Middle frontal gyrus (tissue), 1 donor: ENCODE measurements around the gene ST3GAL5.
A peak's percentile ranks its signal among the peaks of the same experiment; 100 is the strongest.
"Not testable (repeated sequence)": the region's sequence is repeated elsewhere in the genome, so short reads cannot be mapped to it uniquely, and the experiment has no call there.

Experiments used
- DNase-seq: peaks from one replicate; pipeline ENCODE4 v3.0.0-alpha.2; 2015; ENCODE audit warnings: low spot score; ENCODE audit errors: extremely low spot score

ST3GAL5 gene

DNA sequence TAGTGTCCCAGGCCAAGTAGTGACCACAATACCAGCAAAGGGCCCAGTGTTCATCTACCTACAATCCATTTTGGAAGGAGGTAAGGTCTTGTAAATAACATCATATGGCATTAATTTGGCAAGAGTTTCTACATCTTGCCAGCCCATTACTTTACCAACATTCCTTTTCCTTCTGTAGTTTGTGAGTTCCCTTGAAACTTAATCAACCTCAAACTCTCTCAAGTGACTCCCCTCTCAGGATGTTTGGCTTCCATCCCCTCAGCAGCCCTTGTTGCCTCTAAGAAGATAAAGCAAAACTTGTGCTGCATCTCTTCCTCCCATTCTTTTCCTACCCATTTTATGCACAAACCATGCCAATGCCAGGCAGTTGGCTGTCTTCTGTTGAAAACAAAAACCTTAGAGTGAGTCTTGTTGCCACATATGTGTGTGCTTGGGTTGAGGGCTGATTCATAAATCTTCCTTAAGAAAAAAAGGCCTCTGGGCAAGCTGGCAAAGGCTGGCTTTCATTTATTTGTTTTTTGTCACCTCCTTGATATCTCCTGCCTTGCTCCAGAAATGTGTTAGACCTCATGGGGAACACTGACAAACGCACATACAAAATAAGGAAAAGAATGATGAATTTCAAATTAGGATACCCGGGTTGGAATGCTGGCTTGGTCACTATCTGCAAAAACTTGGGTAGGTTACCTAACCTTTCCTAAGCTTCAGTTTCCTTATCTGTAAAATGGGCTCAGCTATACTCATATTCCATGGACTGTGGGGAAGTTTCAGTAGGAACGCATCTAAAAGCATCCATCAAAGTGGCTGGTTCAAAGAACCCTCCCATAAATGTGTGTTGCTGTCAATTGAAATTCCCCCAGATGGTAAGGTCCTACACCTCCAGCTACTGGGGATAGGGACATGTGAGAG, 29.4 kb upstream of the ST3GAL5 start:
- no peak for DNase-seq

DNA sequence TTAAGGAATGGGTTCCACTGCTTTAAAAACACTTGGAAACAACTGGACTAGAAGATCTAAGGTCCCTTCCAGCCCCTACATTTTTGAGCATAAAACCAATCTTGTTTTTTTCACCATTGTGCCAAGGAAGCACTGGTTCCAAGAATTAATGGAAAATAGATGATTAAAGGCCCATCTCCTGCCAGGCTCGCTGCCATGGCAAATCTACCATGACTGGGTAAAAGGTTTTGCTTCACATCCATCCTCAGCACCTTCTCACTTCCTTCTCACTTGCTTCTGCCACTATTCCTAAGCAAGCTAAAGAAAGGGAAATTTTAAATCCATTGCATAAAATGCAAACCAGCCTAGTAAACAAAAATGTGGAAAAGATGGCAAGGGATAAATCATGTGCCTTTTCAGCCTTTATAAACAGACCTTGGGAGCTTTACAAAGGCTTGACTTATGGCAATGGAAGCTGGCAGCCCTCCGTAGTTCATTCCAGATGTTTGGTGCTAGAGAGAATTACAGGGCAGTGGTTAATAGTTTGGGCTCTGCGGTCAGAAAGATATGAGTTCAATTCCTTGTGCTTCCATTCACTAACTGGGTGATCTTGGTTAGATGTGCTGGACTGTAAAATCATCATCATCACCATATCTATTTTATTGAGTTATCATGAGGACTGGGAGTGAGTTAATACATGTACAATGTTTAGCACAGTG, 27.0 kb upstream of the ST3GAL5 start:
- DNase-seq = no peak

DNA sequence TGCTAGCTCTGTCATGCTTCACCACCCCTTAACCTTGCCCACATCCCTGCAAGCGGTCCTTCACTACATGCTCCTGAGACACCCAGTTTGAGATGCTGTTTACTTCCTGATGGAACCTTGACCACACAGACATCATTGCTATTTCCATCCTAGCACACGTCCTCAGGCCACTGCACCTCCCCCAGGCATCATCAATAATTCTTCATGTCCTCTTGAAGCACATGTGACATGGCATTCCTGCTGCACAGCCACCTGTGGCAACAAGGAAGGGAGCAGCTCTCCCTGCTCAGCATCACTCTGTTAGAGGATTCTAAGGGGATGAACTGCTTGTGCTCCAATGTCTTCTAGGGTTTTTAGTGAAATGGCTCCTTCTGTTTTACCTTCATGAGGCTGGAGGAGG, 26.1 kb upstream of the ST3GAL5 start:
- DNase-seq = no peak

DNA sequence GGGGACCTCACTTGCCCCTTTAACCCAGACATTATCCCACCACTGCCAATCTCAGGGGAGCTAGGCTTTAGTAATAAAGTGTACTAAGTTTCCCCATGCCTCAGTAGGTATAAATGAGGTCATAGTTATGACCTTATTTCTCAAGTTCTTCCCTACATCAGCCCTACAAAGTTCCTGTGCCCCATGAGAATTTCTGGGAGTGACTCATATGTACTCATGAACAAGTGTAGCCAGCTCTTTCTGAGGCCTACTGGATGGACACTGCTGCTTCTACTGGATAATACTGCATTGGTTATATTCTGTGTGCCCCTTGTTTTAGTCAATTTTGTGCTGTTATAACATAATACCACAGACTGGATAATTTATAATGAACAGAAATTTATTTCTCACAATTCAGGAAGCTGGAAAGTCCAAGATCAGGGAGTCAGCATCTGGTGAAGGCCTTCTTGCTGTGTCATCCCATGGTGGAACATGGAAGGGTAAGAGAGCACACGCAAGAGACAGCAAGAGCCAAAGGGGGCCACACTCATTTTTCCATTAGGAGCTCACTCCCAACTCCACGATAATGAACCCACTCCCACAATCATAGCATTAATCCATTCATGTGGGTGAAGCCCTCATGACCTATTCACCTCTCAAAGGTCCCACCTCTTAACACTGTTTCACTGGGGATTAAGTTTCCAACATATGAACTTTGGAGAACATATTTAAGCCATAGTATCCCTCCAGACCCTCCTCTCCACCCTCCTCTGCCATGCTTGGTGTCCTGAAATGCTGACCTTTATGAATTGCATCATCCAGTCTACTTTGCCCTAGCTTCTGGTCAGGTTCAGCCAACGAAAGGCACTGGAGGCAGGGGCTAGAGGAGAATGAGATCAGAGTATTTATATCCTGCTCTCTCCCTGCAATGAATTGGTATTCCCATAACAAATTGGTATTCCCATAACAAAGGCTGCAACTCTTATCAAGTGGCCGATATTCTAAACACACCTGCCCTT, 25.4 kb upstream of the ST3GAL5 start:
- no peak for DNase-seq

DNA sequence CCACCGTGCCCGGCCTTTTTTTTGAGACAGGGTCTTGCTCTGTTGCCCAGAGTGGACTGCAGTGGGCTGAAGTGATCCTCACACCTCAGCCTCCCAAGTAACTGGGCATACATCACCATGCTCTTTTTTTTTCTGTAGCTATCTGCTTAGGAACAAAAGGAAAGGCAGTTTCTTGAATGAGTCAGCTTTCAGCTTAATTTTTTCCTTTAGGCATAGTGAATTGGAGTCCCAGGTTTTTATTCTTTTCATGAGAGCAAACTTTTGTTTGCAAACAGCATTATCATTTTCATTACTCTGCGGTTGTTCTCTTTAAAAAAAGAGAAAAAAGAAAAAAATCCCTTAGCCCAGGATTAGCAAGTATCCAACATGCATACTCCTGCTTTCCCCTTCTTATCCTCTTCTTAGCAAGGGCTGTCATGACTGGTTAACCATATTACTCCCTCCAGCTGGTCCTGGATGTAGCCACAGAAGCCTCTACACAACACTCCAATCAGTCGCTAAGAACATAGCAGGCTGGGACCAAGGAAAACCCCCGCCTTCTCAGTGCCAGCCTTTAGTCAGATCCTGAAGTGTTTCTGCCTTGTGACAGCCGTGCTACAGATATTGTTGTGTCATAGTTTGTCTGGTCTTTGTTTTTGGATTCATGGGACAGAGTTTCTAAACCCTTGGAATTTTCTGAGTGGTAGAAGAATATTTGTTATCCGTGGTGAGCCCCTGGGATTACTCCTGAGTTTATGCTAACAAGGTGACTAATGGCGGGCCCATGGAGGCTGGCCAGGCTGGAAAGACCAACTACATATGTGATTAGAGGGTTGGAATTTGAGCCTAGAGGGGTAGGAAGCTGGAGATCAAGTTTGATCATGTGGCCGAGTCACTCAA, 23.3 kb upstream of the ST3GAL5 start:
- no peak for DNase-seq

DNA sequence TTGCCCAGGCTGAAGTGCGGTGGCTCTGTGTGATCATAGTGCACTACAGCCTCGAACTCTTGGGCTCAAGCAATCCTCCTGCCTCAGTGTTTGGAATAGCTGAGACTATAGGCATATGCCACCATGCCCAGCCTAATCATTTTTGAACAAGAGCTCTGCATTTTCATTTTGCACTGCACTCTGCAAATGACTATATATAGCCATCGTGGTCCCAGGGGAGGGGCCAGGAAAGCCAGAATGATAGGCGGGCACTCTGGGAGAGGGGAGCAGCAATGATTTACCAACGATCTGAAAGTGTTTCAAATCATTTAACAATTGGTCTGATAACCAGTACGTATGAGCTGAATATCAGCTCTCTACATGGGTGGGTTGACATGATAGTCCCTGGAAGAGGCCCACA, 22.3 kb upstream of the ST3GAL5 start:
- DNase-seq = no peak

DNA sequence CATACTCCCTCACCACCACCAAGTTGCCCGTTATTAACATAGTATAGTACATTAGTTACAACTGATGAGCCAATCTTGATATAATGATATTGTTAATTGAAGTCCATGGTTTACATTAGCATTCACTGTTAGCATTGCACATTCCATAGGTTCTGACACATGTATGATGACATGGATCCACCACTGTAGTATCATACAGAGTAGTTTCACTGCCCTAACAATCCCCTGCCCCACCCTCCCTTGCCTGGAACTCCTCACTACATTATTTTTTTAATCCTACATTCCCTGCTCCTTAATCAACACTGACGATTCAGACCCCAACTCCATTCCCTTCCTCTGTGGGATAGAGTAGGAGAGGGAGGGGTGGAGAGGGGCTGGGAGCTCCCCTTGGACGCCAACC, 20.2 kb upstream of the ST3GAL5 start:
- no peak for DNase-seq

DNA sequence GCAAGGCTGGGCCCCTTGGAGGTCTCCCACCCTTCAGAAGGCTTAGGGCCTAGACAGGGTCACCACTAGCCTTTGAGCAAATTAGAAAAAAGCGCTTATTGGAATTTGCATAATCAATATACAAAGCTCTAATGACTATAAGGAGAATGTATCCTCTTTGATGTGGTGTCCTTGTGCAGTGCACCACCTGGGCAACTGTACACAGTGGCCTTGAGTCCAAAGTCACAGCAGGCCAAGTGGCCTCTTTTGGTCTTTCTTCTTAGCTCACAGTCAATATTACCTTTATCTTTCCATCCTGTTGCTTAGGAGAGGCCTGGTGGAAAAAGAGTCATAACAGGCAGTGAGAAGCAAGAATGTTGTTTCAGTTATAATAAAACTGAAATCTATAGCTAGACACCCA, 19.7 kb upstream of the ST3GAL5 start:
- DNase-seq = no peak

DNA sequence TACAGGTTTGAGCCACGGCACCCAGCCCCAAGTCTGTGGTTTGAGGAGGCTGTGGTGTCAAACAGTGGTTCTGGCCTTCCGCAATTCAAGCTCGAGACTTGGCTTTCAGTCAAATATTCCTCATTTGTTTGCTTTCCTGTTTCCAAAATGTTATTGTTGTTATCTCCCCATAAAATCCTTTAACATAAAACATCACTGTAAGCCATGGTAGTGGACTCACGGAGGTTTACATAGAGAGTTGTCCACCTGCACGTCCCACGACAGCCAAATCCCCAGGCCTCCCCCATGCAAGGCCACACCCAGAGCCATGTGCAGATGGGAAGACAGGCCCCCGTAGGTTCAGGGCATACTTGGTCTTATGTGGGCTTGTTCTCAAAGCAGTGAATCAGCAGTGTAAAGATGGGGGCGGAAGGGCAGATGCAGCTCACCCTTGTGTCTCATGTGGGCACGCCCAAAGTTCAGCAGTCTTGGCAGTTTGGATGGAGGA, 18.9 kb upstream of the ST3GAL5 start:
- DNase-seq = no peak

DNA sequence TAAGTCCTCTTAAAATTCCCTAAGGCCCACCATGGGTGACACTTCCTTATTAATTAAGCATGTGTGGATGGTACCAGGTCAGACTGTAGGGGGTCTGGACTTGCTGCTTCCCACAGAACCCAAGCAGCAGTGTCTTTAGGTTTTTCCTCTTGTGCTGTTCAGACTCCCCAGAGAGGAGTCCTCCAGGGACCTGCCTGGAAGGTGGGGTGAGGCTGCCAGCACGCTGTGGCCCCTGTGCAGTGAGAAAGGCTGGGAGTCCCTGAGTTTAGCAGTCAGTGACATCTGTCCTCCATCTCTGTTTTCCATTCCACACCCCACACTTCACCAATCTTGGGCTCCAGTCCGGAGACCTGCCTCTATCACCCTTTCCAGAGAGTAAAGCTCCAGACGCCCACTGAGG, 18.0 kb upstream of the ST3GAL5 start:
- DNase-seq = no peak

DNA sequence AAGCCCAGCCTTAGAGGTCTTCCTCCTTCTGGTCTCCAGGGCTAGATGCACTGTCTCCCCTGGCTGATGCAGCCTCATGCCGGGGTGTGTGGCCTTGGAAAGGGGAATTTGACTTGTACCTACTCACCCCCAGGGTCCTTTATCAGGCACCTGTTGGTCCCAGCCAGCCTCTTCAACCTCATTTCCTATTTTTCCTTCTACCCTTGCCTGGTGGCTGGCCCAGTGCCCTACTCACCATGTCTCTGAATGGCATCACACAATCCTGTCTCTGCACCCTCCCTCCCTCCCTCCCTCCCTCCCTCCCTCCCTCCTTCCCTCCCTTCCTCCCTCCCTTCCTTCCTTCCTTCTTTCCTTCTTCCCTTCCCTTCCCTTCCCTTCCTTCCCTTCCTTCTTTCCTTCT, 17.1 kb upstream of the ST3GAL5 start:
- DNase-seq = no peak

DNA sequence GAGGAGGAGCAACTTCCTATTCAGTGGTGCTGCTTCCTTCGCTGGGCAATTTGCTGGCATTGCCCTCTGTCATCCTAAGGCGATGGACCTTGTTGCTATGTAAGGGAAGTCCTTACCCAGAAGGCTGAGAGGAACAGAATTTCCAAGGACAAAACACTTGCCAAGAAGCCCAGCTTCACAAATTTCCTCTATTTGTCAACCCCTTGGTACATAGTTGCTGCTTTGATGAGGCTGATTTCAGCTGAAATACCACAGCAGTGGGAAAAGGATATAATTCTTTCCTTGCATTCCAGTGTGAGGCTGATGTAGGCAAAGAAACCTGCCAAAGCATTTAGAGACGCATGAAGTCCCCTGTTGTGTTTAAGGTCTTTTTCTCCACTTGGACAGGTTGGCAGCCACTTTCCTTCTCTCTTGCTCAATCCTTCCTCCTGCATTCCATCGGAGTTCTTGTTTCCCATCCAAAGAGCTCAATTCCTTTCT, 16.4 kb upstream of the ST3GAL5 start:
- no peak for DNase-seq

DNA sequence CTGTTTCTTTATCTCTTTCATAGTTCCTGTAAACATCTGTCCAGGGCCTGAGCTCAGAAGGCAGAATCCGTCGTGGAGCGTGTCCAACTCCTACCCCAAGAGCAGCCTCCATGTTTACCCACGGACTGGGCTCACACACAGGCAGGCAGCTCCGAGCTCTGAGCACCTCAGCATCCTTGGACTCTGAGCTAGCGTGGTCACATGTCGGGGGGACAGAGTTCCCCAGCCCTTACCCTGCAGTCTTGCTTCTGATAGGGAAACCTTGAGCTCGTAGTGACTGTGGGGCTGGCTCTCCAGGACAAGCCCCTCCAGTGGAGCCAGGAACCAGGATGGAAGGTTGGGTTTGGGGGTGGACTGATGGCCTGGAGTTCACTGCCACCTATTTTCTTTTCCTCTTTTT, 15.1 kb upstream of the ST3GAL5 start:
- no peak for DNase-seq

DNA sequence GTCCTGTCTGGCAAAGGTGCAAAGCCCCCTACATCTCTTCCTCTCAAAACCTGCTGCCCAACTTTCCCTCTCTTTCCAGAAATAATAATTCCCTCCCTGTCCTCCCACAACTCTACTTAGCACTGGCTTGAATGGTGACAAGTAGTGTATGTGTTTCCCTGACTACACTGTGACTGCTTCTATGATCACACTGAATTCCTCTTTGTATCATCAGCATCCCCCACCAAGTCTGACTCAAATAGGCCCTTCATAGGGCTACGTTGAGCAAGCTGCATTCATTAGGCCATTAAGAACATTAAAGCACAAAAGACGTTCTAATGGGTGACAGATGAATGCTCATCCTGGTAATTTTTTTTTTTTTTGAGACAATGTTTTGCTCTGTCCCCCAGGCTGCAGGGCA, 13.7 kb upstream of the ST3GAL5 start:
- DNase-seq = peak; percentile 75

DNA sequence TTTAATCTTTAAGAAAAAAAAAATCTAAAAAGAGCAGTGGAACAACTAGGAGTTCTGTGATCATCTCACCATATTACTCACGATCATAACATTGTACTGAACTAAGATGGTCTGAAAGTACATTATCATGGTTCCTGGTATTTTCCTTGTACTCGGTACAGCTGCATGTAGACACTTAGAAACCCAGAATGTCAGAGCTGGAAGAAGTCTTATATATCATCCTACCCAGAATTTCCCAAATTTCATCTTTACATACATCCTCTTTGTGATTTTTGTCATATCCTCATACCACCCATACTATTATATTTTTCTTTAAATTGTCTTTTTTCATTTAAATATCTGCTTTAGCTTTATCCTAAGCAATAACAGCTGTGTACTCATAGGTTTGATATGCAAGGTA, 12.4 kb upstream of the ST3GAL5 start:
- DNase-seq = no peak

DNA sequence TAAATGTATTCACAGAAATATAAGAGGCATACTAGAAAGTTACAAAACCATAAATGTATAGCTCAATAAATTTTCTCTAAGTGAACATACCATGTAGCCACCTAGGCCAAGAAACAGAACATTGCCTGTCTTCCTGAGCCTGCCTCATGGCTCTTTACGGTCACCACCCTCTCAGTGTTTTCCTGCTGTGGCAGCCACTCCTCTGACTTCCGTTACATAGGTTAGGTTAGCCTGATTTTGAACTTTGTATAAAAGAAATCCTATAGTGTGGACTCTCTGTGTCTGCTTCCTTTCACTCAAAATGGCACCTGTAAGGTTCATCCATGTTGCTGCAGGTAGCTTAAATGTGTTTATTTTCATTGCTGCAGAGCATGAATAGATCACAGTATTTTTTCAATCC, 11.6 kb upstream of the ST3GAL5 start:
- no peak for DNase-seq

DNA sequence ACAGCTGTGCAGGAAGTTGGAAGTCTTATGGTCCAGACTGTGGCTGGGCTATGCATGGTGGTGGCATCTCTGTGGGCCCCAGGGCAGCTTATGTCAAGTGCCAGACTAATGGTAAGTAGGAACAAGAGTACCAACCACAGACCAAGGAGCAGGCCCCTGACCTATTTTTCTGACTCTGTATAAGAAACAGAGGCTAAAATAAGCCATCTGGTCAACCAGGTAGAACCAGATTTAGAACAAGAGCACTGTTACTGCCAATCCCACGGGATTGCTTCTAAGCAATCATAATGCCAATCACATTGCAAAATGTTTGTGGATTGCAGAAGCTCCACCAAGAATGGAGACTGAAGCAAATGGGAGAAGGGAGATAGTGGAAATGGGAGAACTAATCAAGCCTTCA, 11.1 kb upstream of the ST3GAL5 start:
- DNase-seq = no peak

DNA sequence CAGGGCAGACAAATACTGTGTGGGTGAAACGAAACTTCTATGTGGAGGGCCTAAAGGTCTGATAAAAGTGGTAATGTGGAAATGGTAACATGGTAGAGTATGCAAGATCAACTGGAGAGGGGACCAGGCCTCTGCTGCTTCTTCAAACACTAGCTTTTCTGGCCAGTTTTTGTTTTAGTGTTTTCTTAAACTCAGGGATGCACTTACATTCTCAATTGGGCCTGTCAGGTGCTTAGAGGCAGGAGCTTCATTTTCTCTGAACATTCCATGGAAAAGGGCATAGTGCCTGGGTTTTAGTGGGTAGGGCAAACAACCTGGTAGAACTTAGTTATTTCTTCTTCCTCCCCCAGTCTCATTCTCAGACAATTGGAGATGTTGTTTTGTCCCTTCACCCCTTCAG, 10.5 kb upstream of the ST3GAL5 start:
- no peak for DNase-seq

DNA sequence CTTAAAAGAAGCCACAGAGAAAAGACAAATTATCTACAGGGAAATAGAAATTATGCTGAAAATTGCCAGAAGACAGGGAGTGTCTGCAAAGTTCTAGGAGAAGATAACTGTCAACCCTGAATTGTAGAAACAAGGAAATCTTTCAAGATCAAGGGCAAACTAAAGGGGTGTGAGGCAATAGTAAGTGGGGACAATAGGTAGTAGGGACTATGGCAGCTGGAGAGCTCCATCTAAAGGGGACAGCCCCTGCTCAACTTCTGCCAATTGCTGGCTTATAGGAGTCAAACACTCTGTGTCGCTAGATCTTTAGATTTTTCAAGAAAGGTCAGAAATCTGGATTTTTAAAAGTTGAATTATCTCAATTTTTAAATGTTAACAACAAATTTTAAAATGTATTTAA, 10.1 kb upstream of the ST3GAL5 start:
- no peak for DNase-seq

DNA sequence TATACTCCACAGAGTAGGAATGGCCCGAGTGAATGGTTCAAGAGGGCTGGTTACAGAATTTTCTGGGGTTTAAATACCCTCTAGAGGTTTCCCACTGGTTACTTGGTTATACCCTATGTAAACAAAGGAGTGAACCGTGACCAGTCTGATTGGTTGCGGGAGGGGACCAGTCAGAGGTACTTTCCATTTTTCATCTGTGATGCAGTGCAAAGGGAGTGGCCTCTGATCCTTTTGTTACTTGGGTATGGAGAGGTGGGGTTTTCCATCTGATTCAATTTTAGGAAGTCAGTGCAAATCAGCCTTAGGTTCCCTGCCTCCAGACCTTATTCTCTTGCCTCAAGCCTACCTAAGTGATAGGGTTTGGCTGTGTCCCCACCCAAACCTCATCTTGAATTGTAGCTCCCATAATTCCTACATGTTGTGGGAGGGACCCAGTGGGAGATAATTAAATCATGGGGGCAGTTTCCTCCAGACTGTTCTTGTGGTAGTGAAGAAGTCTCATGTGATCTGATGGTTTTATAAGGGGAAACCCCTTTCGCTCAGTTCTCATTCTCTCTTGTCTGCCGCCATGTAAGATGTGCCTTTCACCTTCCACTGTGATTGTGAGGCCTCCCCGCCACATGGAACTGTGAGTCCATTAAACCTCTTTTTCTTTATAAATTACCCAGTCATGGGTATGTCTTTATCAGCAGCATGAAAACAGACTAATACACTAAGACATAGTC, 5.9 kb upstream of the ST3GAL5 start:
- DNase-seq = not testable (repeated sequence)
